SK-MEL-5 (cell line): ENCODE data around the gene EID2. TPM values are rescaled to one million over a fixed set of nuclear protein-coding genes. Genes with fewer than 3 reads are reported as not detected.
A peak's percentile ranks its signal among the peaks of the same experiment; 100 is the strongest.

Experiments used
- DNase-seq: peaks from one replicate; pipeline ENCODE4 v3.0.0-alpha.2; 2016; ENCODE audit warnings: low read depth, low spot score
- in situ Hi-C: cut with HindIII; loops from 2 replicates; pipeline ENCODE4 v1.10.0; 2016; ENCODE audit warnings: low sequenced_read_pairs, high pct_unique_total_duplicates, low pct_unique_long_range_greater_than_20kb
- total RNA-seq: library from RNA; depleted of rRNA; stranded (reverse); fragments of >200 nt; shearing (Covaris generic); gene quantifications from 2 replicates; pipeline ENCODE4 v1.2.3, GENCODE V29; 2014

The EID2 gene
- total RNA-seq, 1 experiment from 2014 or later, result 20.7 TPM

DNA sequence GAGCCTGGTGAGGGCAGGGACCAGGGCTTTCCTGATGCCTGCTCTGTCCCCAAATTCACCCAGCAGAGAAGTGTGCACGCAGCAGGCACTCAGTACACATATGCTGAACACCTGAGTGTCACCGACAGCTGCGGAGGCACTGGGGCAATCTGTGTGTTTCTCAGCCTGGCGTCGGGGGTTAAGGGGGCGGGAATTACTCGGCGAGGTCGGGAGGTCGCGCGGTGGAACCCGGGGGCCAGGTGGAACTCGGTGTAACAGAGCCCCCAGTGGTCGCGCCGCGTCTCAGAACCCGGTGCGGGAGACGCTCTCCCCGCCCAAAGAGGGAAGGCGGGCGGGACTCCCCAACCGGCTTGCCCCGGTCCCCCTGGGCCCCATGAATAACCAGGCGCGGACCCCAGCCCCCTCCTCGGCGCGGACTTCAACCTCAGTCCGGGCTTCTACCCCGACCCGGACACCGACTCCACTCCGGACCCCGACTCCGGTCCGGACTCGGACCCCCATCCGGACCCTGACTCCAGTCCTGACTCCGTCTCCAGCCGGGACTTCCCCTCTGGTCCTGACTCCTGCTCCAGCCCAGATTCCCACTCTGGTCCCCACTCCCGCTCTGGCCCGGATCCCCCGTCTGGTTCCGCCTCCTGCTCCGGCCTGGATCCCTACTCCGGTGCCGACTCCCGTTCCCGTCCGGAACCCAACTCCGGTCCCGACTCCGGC lies 25.0 kb downstream of the EID2 start, which contains the start of gene SELENOV:
SELENOV (plus strand) TSS at position 300 of the 711 bp plus-strand sequence; CDS start at position 374, 74 bp downstream.
- in situ Hi-C loops, result no loop called here
- no peak for DNase-seq

DNA sequence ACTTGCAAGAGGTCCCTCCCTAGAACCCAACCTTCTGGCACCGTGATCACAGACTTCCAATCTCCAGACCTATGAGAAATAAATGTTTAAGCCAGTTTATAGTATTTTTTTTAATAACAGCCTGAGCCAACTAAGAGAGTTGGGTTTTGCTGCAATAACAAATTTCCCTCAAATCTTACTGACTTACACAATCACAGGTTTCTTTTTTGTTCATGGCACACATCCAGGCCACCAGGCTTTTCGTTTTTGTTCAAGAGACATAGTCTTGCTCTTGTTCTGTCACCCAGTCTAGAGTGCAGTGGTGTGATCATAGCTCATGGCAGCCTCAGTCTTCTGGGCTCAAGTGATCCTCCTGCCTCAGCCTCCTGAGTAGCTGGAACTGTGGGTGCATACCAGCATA lies 27.0 kb downstream of the EID2 start:
- in situ Hi-C loops, result no loop called here

DNA sequence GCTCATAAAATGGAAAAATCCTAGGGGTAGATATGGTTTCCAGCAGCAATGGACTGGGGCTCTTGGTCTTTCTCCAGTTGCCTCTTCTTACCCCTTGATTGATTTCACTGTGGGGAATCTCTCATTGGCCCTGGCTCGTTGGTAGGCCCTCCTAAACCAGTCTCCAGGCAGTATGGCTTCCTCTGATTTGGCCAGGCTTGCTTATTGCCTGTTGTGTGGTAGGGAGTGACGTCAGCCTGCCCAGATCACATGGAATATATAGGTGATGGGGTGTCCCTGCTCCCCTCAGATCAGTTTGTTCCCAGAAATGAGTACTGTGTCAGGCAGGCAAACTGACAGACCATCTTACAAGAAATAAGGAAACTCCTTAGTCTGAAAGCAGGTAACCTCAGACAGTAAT lies 30.7 kb downstream of the EID2 start:
- in situ Hi-C loops, result no loop called here
- no peak for DNase-seq

More for the DNA sequence above, 27.0 kb downstream of the EID2 start:
- DNase-seq, result no peak

DNA sequence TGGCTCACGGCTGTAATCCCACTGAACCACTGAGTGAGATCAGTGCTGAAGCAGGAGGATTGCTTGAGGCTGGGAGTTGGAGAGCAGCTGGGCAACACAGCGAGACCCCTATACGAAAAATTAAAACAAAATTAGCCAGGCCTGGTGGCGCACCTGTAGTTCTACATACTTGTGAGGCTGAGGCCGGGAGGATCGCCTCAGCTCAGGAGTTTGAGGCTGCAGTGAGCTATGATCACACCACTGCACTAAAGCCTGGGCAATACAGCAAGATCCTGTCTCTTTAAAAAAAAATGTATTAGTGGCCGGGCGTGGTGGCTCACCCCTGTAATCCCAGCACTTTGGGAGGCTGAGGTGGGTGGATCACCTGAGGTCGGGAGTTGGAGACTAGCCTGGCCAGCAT lies 31.3 kb downstream of the EID2 start:
- in situ Hi-C loops, result no loop called here

DNA sequence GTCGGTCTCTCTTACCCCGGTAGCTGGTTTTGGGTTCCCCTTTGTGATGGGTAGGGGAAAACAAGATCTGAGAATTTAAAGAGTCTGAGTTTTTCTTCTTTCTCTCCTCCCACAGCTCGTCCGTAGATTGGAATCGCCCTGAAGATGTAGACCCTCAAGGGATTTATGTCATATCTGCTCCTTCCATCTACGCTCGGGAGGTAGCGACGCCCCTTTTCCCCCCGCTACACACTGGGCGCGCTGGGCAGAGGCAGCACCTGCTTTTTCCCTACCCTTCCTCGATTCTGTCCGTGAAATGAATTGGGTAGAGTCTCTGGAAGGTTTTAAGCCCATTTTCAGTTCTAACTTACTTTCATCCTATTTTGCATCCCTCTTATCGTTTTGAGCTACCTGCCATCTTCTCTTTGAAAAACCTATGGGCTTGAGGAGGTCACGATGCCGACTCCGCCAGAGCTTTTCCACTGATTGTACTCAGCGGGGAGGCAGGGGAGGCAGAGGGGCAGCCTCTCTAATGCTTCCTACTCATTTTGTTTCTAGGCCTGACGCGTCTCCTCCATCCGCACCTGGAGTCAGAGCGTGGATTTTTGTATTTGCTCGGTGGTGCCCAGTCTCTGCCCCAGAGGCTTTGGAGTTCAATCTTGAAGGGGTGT lies 32.1 kb downstream of the EID2 start:
- DNase-seq, result no peak
- in situ Hi-C loops, result no loop called here

More for the DNA sequence above, 31.3 kb downstream of the EID2 start:
- DNase-seq, result no peak

DNA sequence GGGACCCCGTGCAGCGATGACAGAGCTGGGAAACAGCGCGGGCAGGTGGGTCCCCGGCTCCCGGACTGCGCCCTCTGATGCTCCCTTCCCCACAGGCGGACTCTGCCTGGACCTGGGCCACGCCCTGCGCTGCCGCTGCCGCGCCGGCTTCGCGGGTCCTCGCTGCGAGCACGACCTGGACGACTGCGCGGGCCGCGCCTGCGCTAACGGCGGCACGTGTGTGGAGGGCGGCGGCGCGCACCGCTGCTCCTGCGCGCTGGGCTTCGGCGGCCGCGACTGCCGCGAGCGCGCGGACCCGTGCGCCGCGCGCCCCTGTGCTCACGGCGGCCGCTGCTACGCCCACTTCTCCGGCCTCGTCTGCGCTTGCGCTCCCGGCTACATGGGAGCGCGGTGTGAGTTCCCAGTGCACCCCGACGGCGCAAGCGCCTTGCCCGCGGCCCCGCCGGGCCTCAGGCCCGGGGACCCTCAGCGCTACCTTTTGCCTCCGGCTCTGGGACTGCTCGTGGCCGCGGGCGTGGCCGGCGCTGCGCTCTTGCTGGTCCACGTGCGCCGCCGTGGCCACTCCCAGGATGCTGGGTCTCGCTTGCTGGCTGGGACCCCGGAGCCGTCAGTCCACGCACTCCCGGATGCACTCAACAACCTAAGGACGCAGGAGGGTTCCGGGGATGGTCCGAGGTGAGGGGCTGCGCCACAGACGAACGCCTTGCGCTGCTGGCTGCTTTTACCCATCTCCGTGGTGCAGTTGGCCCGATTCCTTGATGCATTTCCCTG lies 32.8 kb downstream of the EID2 start:
- in situ Hi-C loops, result no loop called here
- peak; percentile 79 for DNase-seq

DNA sequence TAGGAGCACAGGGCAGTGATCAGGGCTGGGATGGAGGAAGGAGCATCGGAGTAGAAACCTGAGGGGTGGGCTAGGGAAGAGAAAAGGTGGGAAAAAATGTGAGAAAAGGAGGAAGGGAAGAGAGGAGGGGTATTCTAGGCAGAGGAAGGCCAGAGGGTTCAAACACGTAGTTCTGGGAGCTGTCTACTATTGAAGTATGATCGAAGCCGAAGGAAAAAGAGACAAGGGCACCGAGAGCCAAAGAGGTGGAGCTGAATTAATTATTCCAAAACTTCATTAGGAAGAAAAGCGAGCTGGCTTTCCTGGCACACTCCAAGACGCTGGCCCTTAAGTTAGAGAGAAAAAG lies 33.4 kb downstream of the EID2 start:
- in situ Hi-C loops, result no loop called here
- no peak for DNase-seq

DNA sequence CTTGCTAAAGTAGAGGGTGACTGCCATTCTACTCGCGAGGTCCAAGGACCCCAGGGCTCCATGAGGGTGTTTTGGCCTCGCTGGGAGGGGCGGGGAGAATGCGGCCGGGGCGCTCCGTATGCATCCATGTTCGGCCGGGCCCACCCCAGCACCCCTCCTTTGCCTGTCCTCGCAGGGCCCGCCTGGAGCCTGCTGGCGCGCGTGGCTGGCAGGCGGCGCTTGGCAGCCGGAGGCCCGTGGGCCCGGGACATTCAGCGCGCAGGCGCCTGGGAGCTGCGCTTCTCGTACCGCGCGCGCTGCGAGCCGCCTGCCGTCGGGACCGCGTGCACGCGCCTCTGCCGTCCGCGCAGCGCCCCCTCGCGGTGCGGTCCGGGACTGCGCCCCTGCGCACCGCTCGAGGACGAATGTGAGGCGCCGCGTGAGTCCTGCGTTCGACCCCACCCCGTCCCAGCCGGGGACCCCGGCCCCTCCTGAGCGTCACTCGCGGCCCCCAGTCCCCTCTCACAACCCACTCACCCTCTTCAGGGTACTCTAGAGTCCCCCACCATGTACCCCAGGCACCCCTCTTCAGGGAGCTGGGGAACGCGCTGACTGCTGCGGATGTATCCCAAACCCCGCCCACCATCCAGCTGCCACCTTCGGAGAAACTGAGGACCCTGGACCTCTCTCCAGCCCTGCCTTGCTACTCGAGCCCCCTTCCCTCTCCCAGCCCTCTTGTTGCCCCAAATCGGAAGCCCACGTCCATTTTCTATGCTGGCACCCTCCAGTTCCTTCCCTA lies 37.1 kb downstream of the EID2 start:
- peak; percentile 74 for DNase-seq
- in situ Hi-C loops, result no loop called here

DNA sequence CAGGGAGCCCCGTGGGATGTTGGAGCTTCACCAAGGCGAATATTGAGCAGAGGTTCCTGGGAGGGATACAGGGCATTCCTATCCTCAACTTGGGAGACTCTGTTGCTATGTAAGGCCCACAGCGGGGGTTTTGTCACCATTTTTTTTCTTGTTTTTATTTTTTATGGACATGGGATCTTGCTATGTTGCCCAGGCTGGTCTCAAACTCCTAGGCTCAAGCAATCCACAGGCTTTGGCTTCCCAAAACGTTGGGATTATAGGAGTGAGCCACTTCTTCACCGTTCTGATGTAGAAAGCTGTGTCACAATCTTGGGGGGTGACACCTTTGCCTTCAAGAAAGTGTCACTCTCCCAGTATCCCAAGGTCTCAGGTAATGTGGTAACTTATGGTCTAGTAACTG lies 38.6 kb downstream of the EID2 start:
- no peak for DNase-seq
- in situ Hi-C loops, result no loop called here

DNA sequence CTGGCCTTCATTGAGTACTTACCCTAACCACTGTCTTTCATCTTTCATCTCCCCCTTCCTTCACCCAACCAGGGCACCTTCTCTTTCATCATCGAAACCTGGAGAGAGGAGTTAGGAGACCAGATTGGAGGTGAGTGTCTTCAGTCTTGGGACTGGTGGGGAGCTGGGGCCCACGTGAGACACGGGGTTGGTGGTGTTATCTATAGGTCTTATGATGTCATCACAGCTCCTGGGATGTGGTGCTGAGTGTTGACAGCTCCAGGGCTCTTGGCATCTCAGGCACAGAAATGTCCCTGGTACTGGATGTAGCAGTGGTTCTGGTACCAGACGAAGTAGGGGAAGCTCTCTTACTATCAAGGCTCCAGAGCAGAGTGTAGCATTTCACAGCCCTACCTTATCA lies 39.4 kb downstream of the EID2 start:
- in situ Hi-C loops, result no loop called here
- DNase-seq, result no peak

DNA sequence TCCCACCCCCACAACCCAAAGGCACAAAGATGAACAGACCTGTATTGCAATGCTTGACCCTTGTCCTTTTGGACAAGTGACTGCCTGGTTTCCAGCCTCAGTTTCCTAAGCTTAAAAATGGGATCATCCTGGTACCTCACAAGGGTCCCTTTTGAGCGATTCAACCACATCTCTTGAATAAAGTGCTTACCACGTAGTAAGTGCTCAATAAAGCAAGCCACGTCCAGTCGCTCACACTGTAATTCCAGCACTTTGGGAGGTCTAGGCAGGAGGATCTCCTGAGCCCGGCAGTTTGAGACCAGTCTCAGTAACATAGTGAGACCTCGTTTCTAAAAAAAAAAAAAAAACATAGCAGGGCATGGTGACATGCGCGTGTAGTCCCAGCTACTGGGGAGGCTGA lies 40.0 kb downstream of the EID2 start:
- no peak for DNase-seq
- in situ Hi-C loops, result no loop called here

DNA sequence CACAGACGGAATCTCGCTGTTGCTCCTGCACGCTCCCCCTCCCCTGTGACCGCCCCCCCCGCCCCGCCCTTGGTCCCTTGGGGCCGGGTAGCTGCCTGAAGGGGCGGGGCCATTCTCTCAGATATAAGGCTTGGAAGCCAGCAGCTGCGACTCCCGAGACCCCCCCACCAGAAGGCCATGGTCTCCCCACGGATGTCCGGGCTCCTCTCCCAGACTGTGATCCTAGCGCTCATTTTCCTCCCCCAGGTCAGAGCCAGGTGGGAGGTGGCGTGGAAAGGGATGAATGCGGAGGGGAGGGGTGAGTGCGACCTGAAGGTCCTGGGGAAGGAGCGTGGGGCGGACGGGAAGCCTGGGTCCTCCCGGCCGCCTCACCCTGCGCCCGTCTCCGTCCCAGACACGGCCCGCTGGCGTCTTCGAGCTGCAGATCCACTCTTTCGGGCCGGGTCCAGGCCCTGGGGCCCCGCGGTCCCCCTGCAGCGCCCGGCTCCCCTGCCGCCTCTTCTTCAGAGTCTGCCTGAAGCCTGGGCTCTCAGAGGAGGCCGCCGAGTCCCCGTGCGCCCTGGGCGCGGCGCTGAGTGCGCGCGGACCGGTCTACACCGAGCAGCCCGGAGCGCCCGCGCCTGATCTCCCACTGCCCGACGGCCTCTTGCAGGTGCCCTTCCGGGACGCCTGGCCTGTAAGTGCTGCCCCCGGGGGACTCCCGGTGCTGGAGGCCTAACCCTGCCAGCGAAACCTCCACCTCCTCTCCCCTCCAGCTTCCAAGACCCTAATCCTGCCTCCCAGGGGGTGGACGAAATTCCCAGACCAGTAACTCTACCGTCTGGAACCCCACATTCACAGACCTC lies 40.9 kb downstream of the EID2 start, which contains the start of gene DLL3:
DLL3 (plus strand) TSS at position 150 of the 845 bp plus-strand sequence; CDS start at position 178, 28 bp downstream.
- in situ Hi-C loops, result no loop called here
- no peak for DNase-seq

DNA sequence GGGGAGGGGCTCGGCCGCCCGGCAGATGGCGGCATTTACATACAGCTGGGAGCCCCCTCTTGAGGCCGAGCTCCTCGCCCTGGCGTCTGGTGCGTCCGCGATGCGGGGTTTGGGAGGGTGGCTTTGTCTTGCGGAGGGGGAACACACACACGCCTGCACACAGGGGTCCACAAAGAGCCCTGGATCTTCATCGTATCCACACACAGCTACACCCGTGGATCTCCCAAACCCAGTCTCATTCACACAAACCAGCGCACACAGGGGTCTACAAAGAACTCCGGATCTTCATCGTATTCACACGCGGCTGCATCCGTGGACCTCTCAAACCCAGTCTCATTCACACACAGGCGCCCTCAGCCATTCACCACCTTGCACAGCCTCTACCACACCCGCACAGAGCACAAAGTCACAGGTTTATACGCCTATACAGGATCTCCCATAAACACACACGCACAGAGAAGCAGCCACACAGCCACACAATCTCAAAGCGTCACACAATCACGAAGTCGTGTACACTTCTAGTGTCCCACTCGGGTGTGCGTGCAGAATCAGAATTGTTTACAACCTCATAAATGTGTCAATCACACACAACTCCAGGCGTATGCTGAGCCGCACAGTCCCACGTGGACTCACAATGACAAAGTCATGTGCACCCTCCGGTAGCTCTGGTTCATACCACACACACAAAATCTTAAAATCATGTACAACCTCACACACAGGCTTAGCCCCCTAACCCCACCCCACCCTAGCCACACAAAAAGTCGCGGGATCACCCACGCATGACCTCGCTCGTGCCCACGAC lies 41.8 kb downstream of the EID2 start:
- peak; percentile 50 for DNase-seq
- in situ Hi-C loops, result no loop called here

DNA sequence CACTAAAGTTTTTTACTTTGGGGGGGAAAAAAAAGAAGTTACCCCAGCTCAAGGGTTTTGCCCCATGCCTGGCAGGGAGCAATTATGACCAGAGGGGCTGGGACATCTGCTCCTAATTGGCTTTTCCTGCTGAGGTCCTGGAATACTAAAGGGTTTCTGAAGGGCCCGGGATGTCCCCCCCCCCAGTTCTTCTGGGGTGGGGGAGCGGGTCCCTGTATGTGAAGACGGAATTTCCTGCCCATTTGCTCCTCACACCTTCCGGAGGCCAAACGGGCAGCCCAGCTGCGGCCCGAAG lies 42.3 kb downstream of the EID2 start:
- DNase-seq, result no peak
- in situ Hi-C loops, result no loop called here

DNA sequence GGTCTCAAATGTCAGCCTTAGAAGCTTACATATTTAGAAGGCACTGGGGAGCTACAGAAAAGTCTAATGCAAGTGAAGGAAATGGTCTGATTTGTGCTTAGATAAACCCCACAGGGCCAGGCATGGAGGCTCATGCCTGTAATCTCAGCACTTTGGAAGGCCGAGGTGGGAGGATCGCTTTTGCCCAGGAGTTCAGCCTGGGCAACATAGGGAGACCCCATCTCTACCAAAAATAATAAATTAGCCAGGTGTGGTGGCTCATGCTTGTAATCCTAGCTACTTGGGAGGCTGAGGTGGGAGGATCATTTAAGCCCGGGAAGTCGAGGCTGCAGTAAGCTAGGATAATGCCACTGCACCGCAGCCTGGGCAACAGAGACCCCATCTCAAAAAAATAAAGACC lies 43.9 kb downstream of the EID2 start:
- in situ Hi-C loops, result no loop called here
- DNase-seq, result no peak

DNA sequence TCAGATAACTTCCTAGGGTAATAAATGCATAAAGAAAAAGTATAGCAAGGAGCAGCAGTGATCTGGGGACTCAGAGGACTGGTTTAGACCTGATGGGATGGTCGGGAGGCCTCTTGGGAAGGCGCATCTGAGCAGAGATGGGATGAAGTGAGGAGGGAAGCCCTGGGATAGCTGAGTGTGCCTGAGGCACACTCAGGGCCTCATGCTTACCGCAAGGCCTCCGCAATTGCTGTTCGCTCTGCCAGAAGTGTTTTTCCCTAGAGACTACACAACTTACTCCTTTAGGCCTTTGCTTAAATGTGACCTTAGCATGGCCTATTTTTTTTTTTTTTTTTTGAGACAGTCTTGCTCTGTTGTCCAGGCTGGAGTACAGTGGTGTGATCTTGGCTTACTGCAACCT lies 45.3 kb downstream of the EID2 start:
- peak; percentile 47 for DNase-seq

More for the DNA sequence above, 45.3 kb downstream of the EID2 start:
- in situ Hi-C loops, result no loop called here
